MCF 10A (cell line): ENCODE measurements around the gene MAD1L1. TPM values are rescaled to one million over a fixed set of nuclear protein-coding genes. Genes with fewer than 3 reads are reported as not detected.

Experiments
- BruUV-seq: library from RNA; stranded (reverse); fragments of 400-500 nt; replicated peaks from 2 replicates; lab custom pipeline; 2021; lab: Mats Ljungman, UMichigan
- CTCF ChIA-PET: fragments of 300-600 bp; sonication (Branson Sonifier 250); formaldehyde crosslinking; extraction: SDS; loops from one replicate; lab custom pipeline; 2021; ENCODE audit warnings: antibody characterized with exemption, inconsistent platforms; lab: Yijun Ruan, JAX
- POLR2A ChIA-PET: fragments of 300-600, 350-650 bp; sonication (Branson Sonifier 250); formaldehyde crosslinking; extraction: SDS; loops from one replicate; lab custom pipeline; 2020; ENCODE audit warnings: antibody characterized with exemption, inconsistent platforms; lab: Yijun Ruan, JAX
- DNase-seq: peaks from one replicate; pipeline ENCODE4 v3.0.0-alpha.2; 2018; ENCODE audit not compliant: unreplicated experiment
- H3K27ac Mint-ChIP-seq: one replicate; pipeline ENCODE4 v1.8.0; 2022; ENCODE audit warnings: mild to moderate bottlenecking, low read depth, mixed read lengths; ENCODE audit not compliant: unreplicated experiment
- H3K27me3 Mint-ChIP-seq: one replicate; pipeline ENCODE4 v1.8.0; 2022; ENCODE audit warnings: mixed read lengths; ENCODE audit not compliant: insufficient read depth, unreplicated experiment
- H3K36me3 Mint-ChIP-seq: one replicate; pipeline ENCODE4 v1.8.0; 2022; ENCODE audit warnings: mild to moderate bottlenecking, moderate library complexity, mixed read lengths; ENCODE audit not compliant: insufficient read depth, unreplicated experiment
- H3K4me1 Mint-ChIP-seq: one replicate; pipeline ENCODE4 v1.8.0; 2022; ENCODE audit warnings: mixed read lengths; ENCODE audit not compliant: insufficient read depth, unreplicated experiment
- H3K4me3 Mint-ChIP-seq: one replicate; pipeline ENCODE4 v1.8.0; 2022; ENCODE audit warnings: mild to moderate bottlenecking, moderate library complexity, mixed read lengths; ENCODE audit not compliant: unreplicated experiment
- H3K9me3 Mint-ChIP-seq: one replicate; pipeline ENCODE4 v1.8.0; 2022; ENCODE audit warnings: mixed read lengths; ENCODE audit not compliant: unreplicated experiment
- CTCF ChIP-seq: fragments of 200-600 bp; IDR thresholded peaks from one replicate; pipeline ENCODE4 v1.8.0; 2022; ENCODE audit warnings: antibody characterized with exemption, mild to moderate bottlenecking; ENCODE audit not compliant: unreplicated experiment
- intact Hi-C: fragments of 100-400 bp; cut with micrococcal nuclease; formaldehyde crosslinking; loops from 2 replicates; pipeline ENCODE4 v1.14.1; 2022
- total RNA-seq: library from RNA; stranded (reverse); gene quantifications from 2 replicates; pipeline ENCODE4 v1.2.3, GENCODE V29; 2022

Gene MAD1L1
- total RNA-seq, 1 experiment from 2014 or later = 25.2 TPM

- Mint-ChIP-seq H3K36me3 (peaks cover 10% of the 10 kb centered on the region), H3K4me1 (no peaks in the 10 kb centered on the region), H3K27me3 (no peaks in the 10 kb centered on the region), H3K9me3 (no peaks in the 10 kb centered on the region), H3K27ac (no peak overlapping the region), H3K4me3 (no peak overlapping the region)
- intact Hi-C loops = no loop called here
- POLR2A ChIA-PET = no interaction called here
- no peak for DNase-seq
- no TSS peak for BruUV-seq
- no peak for TF ChIP-seq CTCF
- CTCF ChIA-PET = interaction anchor here (0.5 kb wide), 1 partner anchor 162 kb away, joined by 3 read pairs; no protein-coding TSS in a partner anchor
Measured at GRCh38 chr7:2085804-2086203, 146.9 kb downstream of the MAD1L1 start.

GRCh38 chr7:2084781-2085505 is 147.8 kb downstream of the MAD1L1 start:
- no peaks in the 10 kb centered on the region for H3K27me3 Mint-ChIP-seq
- DNase-seq = no peak
- BruUV-seq = no TSS peak
- CTCF ChIA-PET = interaction anchor here (0.8 kb wide), 1 partner anchor 1611 kb away, joined by 4 read pairs; no protein-coding TSS in a partner anchor
- H3K36me3 Mint-ChIP-seq = peaks cover 10% of the 10 kb centered on the region
- POLR2A ChIA-PET = no interaction called here
- H3K9me3 Mint-ChIP-seq = no peaks in the 10 kb centered on the region
- H3K4me3 Mint-ChIP-seq = no peak overlapping the region
- H3K27ac Mint-ChIP-seq = no peak overlapping the region
- no peak for TF ChIP-seq CTCF
- H3K4me1 Mint-ChIP-seq = no peaks in the 10 kb centered on the region
- intact Hi-C loops = no loop called here

- Mint-ChIP-seq H3K27me3 (no peaks in the 10 kb centered on the region), H3K9me3 (no peaks in the 10 kb centered on the region), H3K27ac (no peak overlapping the region), H3K4me1 (no peaks in the 10 kb centered on the region), H3K4me3 (no peak overlapping the region), H3K36me3 (peaks cover 10% of the 10 kb centered on the region)
- ChIA-PET CTCF (interaction anchor here (0.8 kb wide), 1 partner anchor 1612 kb away, joined by 4 read pairs; no protein-coding TSS in a partner anchor), POLR2A (no interaction called here)
- DNase-seq = no peak
- BruUV-seq = no TSS peak
- intact Hi-C loops = no loop called here
- TF ChIP-seq CTCF = no peak
Measured at GRCh38 chr7:2084331-2084730, 148.4 kb downstream of the MAD1L1 start.

GRCh38 chr7:2083362-2083761 is 149.4 kb downstream of the MAD1L1 start:
- no peak for TF ChIP-seq CTCF
- peaks cover 10% of the 10 kb centered on the region for H3K36me3 Mint-ChIP-seq
- H3K4me1 Mint-ChIP-seq = no peaks in the 10 kb centered on the region
- H3K27me3 Mint-ChIP-seq = no peaks in the 10 kb centered on the region
- DNase-seq = no peak
- ChIA-PET POLR2A (no interaction called here), CTCF (interaction anchor here (0.6 kb wide), 1 partner anchor 651 kb away, joined by 3 read pairs; no protein-coding TSS in a partner anchor)
- intact Hi-C loops = no loop called here
- no peak overlapping the region for H3K4me3 Mint-ChIP-seq
- no TSS peak for BruUV-seq
- H3K9me3 Mint-ChIP-seq = no peaks in the 10 kb centered on the region
- H3K27ac Mint-ChIP-seq = no peak overlapping the region
